Hepatic stellate cell (primary cell): ENCODE data around the gene SYCE3.
A peak's percentile ranks its signal among the peaks of the same experiment; 100 is the strongest.
"Not testable (repeated sequence)": the region's sequence is repeated elsewhere in the genome, so short reads cannot be mapped to it uniquely, and the experiment has no call there.

Source experiments
- DNase-seq: peaks from one replicate; pipeline ENCODE4 v3.0.0; 2011; ENCODE audit warnings: low spot score

SYCE3 gene

DNA sequence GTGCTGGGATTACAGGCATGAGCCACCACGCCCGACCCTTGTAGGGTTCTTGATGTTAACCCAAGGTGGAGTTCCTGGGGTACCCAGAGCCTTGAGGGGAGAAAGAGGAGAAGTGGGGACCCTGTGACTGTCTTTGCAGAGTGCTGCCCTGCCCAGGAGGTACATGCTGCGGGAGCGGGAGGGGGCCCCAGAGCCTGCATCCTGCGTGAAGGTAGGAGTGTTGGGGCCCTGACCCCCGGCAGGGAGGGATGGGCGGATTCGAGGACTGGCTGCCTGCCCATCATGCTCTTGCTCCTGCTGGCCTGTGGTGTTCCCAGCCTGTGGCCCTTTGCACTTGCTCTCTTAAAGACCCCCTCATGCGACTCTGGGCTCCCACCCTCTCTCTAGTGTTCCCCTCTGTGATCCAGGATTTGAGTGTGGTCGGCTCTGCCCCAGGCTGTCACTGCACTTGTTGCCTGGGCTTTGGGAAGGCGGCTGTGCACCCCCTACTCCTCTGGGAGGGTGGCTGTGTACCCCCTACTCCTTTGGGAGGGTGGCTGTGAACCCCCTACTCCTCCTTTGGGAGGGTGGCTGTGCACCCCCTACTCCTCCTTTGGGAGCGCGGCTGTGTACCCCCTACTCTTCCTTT, 41.8 kb downstream of the SYCE3 start:
- DNase-seq, result no peak

DNA sequence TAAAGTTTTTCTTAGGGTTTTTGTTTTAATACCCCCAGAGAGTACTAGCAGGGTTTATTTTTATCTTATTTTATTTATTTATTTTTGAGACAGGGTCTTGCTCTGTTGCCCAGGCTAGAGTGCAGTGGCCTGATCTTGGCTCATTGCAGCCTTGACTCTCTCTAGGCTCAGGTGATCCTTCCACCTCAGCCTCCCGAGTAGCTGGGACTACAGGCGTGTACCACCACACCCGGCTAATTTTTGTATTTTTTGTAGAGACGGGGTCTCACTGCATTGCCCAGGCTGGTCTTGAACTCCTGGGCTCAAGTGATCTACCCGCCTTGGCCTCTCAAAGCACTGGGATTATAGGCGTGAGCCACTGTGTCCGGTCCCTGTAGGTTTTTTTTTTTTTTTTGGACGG, 42.5 kb downstream of the SYCE3 start:
- not testable (repeated sequence) for DNase-seq

DNA sequence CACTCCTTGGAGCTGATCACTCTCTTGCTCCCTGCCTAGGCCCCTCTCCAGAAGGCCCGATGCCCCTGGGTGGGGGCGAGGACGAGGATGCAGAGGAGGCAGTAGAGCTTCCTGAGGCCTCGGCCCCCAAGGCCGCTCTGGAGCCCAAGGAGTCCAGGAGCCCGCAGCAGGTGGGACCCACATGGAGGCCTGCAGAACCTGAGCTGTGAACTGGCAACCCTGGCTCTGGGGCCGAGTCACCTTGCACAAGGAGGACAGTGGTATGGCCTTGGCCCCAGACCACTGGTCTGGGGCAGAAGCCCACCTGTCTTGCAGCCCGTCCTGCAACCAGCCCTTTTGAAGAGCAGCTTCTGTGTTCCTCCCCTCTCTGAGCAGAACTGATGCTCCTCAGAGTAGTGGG, 43.6 kb downstream of the SYCE3 start:
- DNase-seq, result no peak

DNA sequence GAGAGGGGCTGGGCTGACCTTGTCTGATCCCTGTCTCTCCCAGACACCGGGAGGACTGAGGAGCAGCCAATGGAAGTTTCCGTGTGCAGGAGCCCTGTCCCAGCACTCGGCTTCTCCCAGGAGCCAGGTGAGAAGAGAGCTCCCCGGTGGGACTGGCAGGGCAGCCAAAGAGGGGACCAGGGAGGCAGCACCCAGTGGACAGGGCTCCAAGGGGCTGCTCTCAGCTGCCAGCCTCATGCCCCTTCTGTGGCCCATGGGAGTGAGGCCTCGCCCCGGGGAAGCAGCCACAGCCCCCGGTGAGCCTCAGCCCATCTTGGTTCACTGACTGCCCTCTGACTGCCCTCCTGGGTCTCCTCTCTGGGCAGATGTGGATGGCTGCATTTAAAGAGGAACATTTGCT, 44.1 kb downstream of the SYCE3 start:
- no peak for DNase-seq

DNA sequence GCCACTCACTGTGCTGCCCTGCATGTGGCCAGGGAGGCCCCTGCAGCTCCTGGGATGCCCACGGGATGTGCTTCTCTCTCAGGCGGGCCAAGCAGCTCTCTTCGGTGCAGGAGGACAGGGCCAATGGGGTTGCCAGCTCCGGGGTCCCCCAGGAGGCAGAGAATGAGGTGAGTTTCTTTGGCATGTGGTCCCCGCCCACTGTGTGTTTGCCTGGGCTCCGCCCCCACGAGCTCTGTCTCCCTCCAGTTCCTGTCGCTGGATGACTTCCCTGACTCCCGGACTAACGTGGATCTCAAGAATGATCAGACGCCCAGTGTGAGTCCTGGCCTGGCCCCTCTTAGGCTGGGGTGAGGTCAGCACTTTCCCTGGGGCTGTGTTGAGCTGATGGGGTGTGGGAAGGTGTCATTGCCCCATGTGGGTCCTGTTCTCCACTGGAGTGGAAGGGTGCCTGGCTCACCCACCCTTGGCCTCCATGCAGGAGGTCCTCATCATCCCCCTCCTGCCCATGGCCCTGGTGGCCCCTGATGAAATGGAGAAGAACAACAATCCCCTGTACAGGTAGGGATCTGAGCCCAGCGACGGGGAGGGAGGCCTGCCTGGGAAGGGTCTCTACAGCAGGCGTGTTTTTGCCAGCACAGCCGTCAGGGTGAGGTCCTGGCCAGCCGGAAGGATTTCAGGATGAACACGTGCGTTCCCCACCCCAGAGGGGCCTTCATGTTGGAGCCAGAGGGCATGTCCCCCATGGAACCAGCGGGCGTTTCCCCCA, 45.0 kb downstream of the SYCE3 start:
- DNase-seq, result no peak

DNA sequence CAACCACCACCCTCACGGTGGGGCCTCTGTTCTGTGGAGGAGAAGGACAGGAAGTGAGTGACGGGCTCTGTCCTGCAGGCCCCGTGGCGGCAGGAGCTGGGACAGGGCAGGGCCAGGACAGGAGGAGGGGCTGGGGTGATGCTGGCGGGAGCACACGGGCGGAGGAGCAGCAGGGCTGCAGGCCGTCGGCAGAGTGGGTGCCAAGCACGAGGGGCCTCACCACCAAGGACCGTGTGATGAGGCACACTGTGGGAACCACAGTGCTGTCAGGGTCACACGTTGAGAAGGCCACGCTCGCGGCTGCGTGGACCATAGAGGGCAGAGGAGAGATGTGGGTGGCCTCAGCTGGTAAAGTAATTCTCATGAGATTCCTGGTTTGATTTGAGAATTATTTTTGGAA, 45.8 kb downstream of the SYCE3 start:
- no peak for DNase-seq

DNA sequence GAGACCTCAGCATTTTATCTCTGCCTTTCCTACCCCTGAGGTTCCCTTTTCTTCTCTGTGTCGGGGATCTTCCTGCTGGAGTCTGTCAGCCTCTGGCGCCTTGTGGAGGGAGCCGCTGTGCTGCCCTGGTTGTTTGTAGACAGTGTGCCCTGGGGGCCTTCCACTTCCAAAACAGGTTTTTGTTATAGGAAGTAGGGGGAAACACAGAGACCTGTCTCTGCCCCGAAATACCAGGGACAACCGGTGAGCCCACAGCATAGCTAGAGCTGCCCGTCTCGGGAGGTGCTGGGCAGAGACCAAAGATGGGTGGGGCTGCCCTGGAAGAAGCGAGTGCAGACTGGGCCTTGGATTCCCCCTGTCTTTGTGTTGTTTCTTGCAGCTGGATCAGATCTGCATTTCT, 46.7 kb downstream of the SYCE3 start:
- no peak for DNase-seq

DNA sequence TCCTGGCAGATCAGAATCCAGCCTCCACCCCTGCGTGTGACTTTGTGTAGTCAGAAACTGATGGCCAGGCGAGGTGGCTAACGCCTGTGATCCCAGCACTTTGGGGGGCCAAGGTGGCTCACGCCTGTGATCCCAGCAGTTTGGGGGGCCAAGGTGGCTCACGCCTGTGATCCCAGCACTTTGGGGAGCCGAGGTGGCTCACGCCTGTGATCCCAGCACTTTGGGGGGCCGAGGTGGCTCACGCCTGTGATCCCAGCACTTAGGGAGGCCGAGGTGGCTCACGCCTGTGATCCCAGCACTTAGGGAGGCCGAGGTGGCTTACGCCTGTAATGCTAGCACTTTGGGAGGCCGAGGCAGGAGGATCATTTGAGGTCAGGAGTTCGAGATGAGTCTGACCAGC, 49.5 kb downstream of the SYCE3 start:
- no peak for DNase-seq

DNA sequence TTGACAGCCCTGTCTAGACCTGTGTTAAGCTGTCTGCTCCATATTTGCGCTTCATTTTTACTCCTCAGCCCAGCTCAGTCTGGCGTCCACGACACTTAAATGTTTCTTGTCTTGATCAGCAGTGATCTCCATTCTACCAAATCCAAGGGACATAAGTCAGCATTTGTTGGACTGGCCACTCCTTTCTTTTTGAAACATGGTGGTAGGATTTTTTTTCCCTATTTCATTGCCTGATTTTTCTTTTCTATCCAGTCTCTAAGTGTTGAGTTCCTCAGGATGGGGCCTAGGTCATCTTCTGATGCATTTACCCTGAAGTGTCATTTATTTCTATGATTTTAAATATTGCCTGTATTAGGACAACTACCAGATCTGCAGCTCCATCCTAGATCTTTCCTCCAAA, 53.8 kb downstream of the SYCE3 start:
- no peak for DNase-seq

DNA sequence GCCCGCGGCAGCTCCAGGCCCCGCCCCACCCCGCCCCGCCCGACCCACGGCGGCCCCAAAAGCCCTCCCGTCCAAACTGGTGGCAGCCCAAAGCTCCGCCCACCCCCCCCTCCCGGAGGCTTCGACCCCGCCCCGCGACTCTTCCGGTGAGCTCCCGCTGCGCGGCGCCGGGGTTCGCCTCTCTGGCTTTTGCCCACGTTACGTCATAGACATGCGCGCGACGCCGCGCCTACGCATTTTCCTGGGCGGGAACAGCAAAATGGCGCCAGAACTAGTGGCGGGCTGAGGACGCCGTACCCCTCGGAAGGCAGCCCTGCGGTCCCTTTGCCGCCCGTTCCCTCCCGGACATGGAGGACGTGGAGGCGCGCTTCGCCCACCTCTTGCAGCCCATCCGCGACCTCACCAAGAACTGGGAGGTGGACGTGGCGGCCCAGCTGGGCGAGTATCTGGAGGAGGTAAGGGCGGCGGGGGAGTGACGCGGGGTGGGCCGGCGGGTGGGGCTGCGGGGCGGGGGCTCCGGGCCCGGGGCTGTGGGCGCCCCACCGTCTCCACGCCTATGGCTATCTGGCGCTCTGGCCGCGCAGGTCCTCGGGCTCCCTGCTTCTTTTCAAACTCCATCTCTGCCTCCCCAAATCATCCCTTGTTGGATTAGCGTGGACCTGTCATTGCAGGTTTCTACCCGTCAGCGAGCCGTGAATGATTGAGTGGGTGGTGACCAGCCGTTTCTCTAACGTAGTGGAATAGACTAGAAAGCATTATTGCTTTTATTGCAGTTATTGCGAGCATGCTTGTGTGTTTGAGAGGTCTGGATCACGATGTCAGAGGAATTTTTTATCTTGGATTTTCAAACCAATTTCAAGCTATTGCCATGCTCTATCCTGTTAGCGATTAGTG, 54.5 kb downstream of the SYCE3 start, which contains the start of gene NCAPH2:
TSS of gene NCAPH2 (plus strand) at position 234 of the 894 bp plus-strand sequence. CDS start at position 348, 114 bp downstream.
- DNase-seq, result peak; percentile 100

DNA sequence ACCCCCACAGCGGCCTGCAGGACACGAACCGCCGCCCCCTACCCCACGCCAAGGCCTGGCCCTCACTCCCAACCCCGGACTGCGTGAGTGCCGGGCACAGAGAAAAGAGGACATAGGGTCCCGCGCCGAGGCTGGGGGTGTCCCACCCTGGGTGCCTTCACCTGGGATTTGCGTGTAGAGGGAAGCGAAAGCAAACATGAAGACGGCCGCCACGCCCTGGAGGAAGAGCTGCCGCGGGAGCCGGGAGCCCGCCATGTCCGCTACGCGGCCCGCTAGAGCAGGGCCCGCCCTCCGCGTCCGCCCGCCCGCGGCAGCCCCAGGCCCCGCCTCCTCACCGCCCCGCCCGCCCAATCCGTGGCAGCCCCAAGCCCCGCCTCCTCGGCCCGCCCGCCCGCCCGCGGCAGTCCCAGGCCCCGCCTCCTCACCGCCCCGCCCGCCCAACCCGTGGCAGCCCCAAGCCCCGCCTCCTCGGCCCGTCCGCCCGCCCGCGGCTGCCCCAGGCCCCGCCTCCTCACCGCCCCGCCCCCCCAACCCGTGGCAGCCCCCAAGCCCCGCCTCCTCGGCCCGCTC, 55.2 kb downstream of the SYCE3 start, which contains the start of gene LMF2:
TSS of gene LMF2 (minus strand) at position 282 of the 570 bp plus-strand sequence. CDS start at position 255, 27 bp downstream.
- DNase-seq, result peak; percentile 94

DNA sequence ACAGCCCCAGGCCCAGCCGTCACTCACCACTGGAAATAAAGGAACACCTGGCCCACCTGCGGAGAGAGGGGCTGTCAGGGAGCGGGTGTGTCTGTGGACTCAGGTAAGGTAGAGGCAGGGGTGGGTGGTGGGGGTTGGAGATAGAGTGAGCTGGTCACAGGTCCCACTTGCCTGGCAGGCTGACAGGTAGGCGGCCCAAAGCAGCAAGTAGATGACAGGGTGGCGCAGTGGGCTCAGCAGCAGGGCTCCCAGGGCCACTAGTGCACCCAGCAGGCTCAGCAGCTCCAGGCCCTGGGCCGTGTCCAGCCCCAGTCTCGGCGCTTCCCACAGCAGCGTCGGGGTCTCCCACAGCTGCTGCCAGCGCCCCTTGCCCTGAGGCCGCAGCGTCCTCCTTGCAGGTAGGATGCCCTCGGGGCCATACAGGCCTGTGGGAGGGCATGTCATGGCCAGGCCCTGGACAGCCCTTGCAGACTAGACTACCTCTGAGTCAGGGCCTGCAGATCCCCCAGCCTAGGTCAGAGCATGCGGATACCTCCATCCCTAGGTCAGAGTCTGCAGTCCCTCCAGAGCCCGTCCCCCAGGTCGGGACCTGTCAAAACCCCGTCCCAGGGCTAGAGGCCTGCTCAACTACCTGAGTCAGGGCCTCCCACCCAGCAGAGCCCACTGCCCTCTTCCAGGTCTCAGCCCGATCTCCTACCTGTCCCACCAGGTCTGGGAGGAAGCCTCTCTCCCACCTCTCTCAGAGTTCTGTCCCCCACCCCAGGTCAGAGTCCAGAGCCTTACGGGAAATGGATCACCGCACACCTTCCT, 55.9 kb downstream of the SYCE3 start:
- DNase-seq, result no peak

DNA sequence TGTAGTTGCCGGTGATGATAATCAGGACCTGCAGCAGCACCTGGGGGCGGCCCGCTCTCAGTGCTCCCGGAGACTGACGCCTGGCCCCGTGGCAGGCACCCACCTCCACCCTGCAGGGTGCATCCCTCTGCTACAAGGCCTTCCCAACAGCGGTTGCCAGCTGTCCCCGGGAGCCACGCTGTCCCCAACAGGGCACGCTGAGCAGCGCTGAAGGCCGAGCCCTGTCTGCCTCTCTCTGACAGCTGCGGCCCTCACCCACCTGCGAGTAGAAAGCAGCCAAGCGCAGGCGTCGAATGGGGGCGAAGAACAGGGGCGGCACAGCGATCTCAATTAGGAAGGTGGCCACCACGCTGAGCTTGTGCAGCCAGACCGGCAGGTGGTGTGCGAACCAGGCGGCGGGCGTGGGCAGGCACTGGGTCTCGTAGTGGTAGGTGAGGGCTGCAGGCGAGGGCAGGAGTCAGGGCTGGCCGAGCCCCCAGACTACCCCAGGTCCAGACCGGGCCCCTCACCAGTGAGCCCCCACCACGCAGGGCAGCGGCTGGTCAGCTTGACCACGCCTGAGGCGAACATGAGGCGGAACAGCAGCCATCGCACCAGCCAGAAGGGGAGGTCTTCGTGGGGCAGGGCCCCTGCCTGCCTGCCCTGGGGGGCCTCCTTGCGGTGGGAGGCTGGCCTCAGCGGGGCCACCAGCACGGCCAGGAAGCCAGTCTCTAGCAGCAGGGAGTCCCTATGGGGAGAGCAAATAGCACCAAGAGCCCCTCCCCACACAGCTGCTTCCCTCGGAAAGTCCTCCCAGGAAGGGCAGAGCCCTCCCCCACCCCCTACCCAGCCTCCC, 56.7 kb downstream of the SYCE3 start:
- no peak for DNase-seq

DNA sequence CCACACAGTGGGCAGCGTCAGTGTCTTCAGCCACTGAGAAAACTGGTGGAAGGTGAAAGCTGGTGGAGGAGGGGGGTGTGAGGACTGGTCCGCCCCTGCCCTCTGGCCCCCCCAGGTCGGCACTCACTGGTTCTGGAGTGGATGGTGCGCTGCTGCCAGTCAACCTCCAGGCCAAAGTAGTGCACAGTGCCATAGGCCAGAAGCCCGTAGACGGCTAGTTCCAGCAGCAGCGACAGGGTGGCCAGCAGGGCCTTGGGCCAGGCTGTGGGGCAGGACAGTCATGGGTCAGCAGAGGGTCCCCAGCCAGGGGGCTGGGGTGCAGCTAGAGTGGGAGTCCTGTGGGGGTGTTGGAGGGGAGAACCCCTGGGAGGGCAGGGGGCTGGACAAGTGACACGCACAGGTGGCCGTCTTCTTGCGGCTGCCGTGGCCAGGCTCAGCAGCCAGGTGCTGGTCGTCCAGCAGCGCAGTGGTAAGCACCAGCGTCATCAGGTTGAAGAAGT, 57.4 kb downstream of the SYCE3 start:
- DNase-seq, result no peak

DNA sequence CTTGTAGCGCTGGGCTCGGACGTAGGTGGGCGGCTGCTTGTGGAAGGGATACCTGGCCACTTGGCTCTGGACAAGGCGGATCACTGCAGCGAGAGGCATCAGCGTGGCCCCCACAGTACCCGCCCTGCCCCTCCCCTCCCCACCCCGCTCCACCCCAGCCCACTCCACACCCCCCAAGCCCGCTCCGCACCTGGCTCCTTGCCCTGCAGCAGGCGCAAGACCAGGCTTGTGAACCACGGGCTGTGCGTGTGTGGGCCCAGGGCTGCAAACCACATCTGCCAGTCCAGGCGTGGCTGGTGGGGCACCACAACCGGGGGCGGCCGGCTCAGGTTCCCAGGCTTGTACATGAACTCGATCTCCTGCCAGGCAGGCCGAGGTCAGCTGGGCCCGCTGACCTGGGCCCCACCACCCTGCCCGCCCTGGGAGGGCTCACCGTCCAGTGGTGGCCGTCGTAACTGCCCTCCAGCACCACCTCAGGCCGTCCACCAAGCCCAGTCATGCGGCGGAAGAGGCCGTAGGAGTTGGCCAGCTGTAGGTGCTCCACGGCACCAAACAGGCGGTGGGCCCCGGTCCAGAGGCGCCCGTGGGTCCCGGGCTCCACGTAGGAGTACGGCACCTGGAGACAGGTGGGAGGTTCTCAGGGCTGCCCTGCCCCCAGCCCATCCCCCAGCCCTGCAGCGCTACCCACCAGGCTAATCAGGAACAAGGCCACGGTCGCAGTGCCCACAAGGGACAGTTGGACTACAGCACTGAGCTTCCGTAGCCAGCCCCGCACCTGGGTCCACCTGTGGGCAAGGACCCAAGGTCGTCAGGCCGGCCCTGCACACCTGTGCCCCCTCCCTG, 58.1 kb downstream of the SYCE3 start:
- no peak for DNase-seq

DNA sequence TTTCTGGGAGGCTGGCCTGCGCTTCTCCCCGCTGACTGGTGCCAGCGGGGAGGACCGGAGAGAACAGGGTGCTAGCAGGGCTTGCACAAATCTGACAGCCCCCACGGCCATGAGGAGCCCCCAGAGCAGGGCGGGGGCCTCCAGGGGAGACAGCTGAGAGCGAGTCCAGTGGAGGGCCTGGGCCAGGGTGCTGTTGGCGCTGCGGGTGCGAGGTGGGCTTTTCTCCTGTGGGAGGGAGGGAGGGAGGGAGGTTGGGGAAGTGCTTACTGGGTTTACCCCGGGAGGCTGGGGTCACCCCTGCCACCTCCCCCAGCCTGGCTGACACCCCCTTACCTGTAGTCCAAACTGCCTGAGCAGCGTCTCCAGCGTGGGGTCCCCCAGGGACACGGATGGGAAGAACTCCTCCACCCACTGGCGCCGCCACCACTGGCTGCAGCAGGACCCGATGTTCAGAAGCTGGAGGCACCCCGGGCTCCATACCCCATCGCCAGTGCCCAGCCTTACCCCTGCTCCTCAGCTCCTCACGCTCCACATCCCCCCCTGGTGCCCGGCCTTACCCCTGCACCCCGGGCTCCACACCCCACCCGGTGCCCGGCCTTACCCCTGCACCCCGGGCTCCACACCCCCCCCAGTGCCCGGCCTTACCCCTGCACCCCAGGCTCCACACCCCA, 59.1 kb downstream of the SYCE3 start:
- no peak for DNase-seq

DNA sequence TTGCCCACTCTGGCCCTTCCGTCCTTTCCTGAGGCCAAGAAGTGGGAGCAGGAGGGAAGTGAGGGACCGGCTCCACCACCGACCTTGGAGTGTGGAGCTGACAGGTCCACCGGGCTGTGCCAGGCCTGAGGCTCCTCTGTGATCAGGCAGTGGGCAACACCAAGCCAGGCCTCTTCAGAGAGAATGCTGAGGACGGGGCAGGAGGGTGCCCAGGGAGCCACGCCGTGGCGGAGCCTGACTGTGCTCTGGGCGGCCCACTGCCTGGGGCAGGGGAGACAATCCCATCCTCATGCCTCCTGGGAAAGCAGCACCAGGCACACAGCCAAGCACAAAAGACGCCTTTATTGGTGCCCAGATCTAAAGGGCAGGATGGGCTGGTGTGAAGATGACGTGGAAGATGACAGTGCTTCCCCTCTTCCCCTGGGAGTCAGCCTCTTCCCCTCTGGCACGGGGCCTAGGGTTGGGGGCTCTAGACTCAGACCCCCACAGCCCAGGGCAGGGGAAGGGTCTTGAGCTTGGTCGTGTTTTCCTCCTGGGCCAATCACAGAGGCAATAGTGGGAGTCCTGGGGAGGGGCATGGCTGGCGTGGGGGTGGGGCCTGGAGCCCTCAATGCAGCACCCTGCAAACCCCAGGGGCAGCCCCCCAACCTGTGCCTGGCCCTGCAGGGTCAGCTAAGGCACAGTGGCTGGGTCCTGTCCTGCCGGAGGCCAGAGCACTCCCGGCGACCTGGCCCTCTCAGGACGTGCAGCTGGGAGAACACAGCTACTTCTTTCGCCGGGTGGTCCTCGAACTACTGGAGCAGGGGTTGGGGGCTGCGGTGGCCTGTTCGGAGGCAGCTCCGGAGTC, 59.9 kb downstream of the SYCE3 start:
- no peak for DNase-seq

DNA sequence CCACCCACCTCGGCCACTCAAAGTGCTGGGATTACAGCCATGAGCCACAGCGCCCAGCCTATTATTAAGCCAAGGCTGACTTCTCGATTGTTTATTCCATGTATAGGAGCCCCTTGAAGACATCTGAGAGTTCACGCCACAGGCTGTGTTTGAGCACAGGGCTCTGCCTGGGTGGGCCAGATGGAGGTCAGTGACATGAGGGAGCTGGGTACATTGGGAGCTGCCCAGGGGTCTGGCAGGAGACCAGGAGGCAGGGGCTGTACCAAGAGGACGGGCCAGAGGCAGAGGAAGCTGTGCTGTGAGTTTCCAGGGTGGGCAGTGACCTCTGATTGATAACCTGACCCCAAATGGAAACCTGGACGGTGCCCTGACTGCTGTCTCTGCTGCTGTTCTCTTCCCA, 60.6 kb downstream of the SYCE3 start:
- DNase-seq, result no peak
